ENCODE results near the gene INSIG1. TPM values are rescaled to one million over a fixed set of nuclear protein-coding genes. Genes with fewer than 3 reads are reported as not detected.

Gene INSIG1
- total and polyA plus RNA-seq, 2 donors (not counting 3 experiments of a cell fraction or from before 2014, with no cell fraction given), result 79.3 to 102 TPM

GRCh38 chr7:155338632-155339320 is 41.1 kb downstream of the INSIG1 start:
- Histone ChIP-seq H3K9me3 (replicated peaks; ENCODE audit: control insufficient read depth, insufficient read depth, low read length) (no peaks in the 10 kb centered on the region), H3K4me2 (ENCODE audit: insufficient read depth, low read length) (no peak overlapping the region), H3K9ac (replicated peaks; ENCODE audit: extremely low read depth, insufficient read depth, low read length) (no peak overlapping the region), H2AFZ (ENCODE audit: low read depth, low read length) (no peak overlapping the region), H3K79me2 (ENCODE audit: control insufficient read depth, insufficient read depth, low read length) (no peaks in the 10 kb centered on the region), H3K4me3 (replicated peaks in 1 of 3; ENCODE audit: insufficient read depth in 1 of 3, low read depth in 1 of 3, low read length in 3 of 3) (no peak overlapping the region), H3K27ac (ENCODE audit: insufficient read depth, low read depth, low read length) (no peak overlapping the region), H3K4me1 (ENCODE audit: control insufficient read depth, extremely low read depth, insufficient read depth, low read length) (no peaks in the 10 kb centered on the region), H4K20me1 (replicated peaks; ENCODE audit: control insufficient read depth, extremely low read depth, insufficient read depth, low read length) (no peaks in the 10 kb centered on the region), H3K27me3 (ENCODE audit: control insufficient read depth in 2 of 2, insufficient read depth in 2 of 2, low read length in 2 of 2) (peaks cover 2 to 3% of the 10 kb centered on the region in 2 experiments), H3K36me3 (ENCODE audit: control insufficient read depth in 2 of 2, extremely low read depth in 1 of 2, insufficient read depth in 2 of 2, low read length in 2 of 2) (no peaks in the 10 kb centered on the region), H3K9me1 (replicated peaks; ENCODE audit: control insufficient read depth, extremely low read depth, insufficient read depth, low read length) (no peaks in the 10 kb centered on the region)
- BruUV-seq (replicated peaks), result no TSS peak
- CTCF ChIA-PET, result no interaction called here
- dilution Hi-C loops (cut with MboI; ENCODE audit: extremely low pct_ligation_motif_present, low sequenced_read_pairs) (loop anchor here (25.0 kb wide), 1 partner anchor 151 kb away; no protein-coding TSS in a partner anchor), intact Hi-C loops (cut with micrococcal nuclease) (no loop called here)
- DNase-seq (ENCODE audit: low read depth, low spot score) (no peak), FAIRE-seq (no peak)
- POLR2A ChIA-PET, result no interaction called here
- TF ChIP-seq JUN (IDR thresholded peaks at IDR 0.05; ENCODE audit: borderline replicate concordance, insufficient read depth, insufficient read length, low read depth) (no peak), POLR2AphosphoS5 (IDR thresholded peaks at IDR 0.05; ENCODE audit: insufficient read depth, low read depth, low read length) (no peak), FOS (IDR thresholded peaks at IDR 0.05; ENCODE audit: borderline replicate concordance, insufficient read depth, low read length) (no peak), GATA2 (IDR thresholded peaks at IDR 0.05; ENCODE audit: insufficient read depth, insufficient read length, low read depth, low read length) (no peak), EZH2 (IDR thresholded peaks at IDR 0.05; ENCODE audit: borderline replicate concordance, low read depth, low read length, severe bottlenecking) (no peak), POLR2A (IDR thresholded peaks at IDR 0.05; ENCODE audit: low read depth, low read length) (no peak), MYC (IDR thresholded peaks at IDR 0.05; ENCODE audit: low read depth, low read length) (no peak)

DNA sequence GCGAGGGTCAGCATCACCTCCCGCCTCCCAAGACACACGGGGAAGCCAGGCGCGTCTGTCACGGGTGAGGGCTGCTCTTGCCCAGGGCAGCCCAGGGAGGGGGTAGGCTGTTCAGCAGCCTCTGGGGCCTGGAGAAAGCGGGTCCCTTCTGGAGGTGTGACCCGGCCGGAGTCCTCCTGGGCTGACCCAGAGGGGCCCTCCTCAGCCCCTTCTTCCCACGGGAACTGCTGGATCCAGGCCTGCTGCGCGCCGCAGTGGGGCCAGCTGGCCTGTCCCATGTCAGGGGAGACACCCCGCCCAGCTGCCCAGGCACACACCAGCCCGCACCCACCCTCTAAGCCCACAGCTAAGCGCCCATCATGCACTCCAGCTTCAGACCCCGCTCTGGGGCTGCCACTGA is 41.8 kb downstream of the INSIG1 start:
- no TSS peak for BruUV-seq (replicated peaks)
- H3K4me1 ChIP-seq (ENCODE audit: control insufficient read depth, extremely low read depth, insufficient read depth, low read length), result no peaks in the 10 kb centered on the region
- no peaks in the 10 kb centered on the region for H4K20me1 ChIP-seq (replicated peaks; ENCODE audit: control insufficient read depth, extremely low read depth, insufficient read depth, low read length)
- POLR2A ChIA-PET, result no interaction called here
- CTCF ChIA-PET, result interaction anchor here (2.0 kb wide), 1 partner anchor 412 kb away, joined by 4 read pairs; no protein-coding TSS in a partner anchor
- no peaks in the 10 kb centered on the region for H3K79me2 ChIP-seq (ENCODE audit: control insufficient read depth, insufficient read depth, low read length)
- H3K4me2 ChIP-seq (ENCODE audit: insufficient read depth, low read length), result no peak overlapping the region
- H2AFZ ChIP-seq (ENCODE audit: low read depth, low read length), result no peak overlapping the region
- no peaks in the 10 kb centered on the region for H3K9me1 ChIP-seq (replicated peaks; ENCODE audit: control insufficient read depth, extremely low read depth, insufficient read depth, low read length)
- H3K36me3 ChIP-seq (ENCODE audit: control insufficient read depth in 2 of 2, extremely low read depth in 1 of 2, insufficient read depth in 2 of 2, low read length in 2 of 2), result no peaks in the 10 kb centered on the region
- H3K4me3 ChIP-seq (replicated peaks in 1 of 3; ENCODE audit: insufficient read depth in 1 of 3, low read depth in 1 of 3, low read length in 3 of 3), result no peak overlapping the region
- no peak for TF ChIP-seq CTCF (IDR thresholded peaks at IDR 0.05; ENCODE audit: extremely low read depth in 1 of 2, insufficient read depth in 1 of 2, low read depth in 1 of 2, low read length in 2 of 2)
- no peak for TF ChIP-seq POLR2AphosphoS5 (IDR thresholded peaks at IDR 0.05; ENCODE audit: insufficient read depth, low read depth, low read length)
- no peak for TF ChIP-seq GATA2 (IDR thresholded peaks at IDR 0.05; ENCODE audit: insufficient read depth, insufficient read length, low read depth, low read length)
- TF ChIP-seq, protein P1, sequence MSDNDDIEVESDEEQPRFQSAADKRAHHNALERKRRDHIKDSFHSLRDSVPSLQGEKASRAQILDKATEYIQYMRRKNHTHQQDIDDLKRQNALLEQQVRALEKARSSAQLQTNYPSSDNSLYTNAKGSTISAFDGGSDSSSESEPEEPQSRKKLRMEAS (IDR thresholded peaks at IDR 0.05; ENCODE audit: insufficient read depth, insufficient read length), result no peak
- no peak for TF ChIP-seq MYC (IDR thresholded peaks at IDR 0.05; ENCODE audit: low read depth, low read length)
- TF ChIP-seq JUN (IDR thresholded peaks at IDR 0.05; ENCODE audit: borderline replicate concordance, insufficient read depth, insufficient read length, low read depth), result no peak
- no peak for TF ChIP-seq FOS (IDR thresholded peaks at IDR 0.05; ENCODE audit: borderline replicate concordance, insufficient read depth, low read length)
- no peak overlapping the region for H3K27ac ChIP-seq (ENCODE audit: insufficient read depth, low read depth, low read length)
- intact Hi-C loops (cut with micrococcal nuclease) (no loop called here), dilution Hi-C loops (cut with MboI; ENCODE audit: extremely low pct_ligation_motif_present, low sequenced_read_pairs) (loop anchor here (25.0 kb wide), 1 partner anchor 152 kb away; no protein-coding TSS in a partner anchor)
- DNase-seq (ENCODE audit: low read depth, low spot score), result no peak
- H3K9me3 ChIP-seq (replicated peaks; ENCODE audit: control insufficient read depth, insufficient read depth, low read length), result no peaks in the 10 kb centered on the region
- FAIRE-seq, result no peak
- H3K9ac ChIP-seq (replicated peaks; ENCODE audit: extremely low read depth, insufficient read depth, low read length), result no peak overlapping the region
- H3K27me3 ChIP-seq (ENCODE audit: control insufficient read depth in 2 of 2, insufficient read depth in 2 of 2, low read length in 2 of 2), result peaks cover 2 to 3% of the 10 kb centered on the region in 2 experiments
